A172 (cell line): ENCODE data around the gene FLOT1. TPM values are rescaled to one million over a fixed set of nuclear protein-coding genes. Genes with fewer than 3 reads are reported as not detected.
"Not testable (repeated sequence)": the region's sequence is repeated elsewhere in the genome, so short reads cannot be mapped to it uniquely, and the experiment has no call there.

ENCODE experiments used
- DNase-seq: peaks from one replicate; pipeline ENCODE4 v3.0.0-alpha.2; 2015; ENCODE audit warnings: low spot score
- total RNA-seq: library from RNA; depleted of rRNA; stranded (reverse); fragments of >200 nt; shearing (Covaris generic); gene quantifications from 2 replicates; pipeline ENCODE4 v1.2.3, GENCODE V29; 2014

FLOT1 gene
- total RNA-seq, 1 experiment from 2014 or later, result 165 TPM

DNA sequence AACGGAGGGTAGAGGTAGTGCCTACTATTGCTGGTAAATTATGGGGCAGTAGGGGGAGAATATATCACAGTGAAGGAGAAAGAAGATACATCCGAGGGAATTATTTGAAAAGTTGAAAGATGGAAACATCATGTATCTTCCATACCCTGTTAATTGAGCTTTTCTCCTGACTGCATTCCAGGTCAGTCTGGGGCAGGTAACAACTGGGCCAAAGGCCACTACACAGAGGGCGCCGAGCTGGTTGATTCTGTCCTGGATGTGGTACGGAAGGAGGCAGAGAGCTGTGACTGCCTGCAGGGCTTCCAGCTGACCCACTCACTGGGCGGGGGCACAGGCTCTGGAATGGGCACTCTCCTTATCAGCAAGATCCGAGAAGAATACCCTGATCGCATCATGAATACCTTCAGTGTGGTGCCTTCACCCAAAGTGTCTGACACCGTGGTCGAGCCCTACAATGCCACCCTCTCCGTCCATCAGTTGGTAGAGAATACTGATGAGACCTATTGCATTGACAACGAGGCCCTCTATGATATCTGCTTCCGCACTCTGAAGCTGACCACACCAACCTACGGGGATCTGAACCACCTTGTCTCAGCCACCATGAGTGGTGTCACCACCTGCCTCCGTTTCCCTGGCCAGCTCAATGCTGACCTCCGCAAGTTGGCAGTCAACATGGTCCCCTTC, 19.2 kb downstream of the FLOT1 start:
- not testable (repeated sequence) for DNase-seq

DNA sequence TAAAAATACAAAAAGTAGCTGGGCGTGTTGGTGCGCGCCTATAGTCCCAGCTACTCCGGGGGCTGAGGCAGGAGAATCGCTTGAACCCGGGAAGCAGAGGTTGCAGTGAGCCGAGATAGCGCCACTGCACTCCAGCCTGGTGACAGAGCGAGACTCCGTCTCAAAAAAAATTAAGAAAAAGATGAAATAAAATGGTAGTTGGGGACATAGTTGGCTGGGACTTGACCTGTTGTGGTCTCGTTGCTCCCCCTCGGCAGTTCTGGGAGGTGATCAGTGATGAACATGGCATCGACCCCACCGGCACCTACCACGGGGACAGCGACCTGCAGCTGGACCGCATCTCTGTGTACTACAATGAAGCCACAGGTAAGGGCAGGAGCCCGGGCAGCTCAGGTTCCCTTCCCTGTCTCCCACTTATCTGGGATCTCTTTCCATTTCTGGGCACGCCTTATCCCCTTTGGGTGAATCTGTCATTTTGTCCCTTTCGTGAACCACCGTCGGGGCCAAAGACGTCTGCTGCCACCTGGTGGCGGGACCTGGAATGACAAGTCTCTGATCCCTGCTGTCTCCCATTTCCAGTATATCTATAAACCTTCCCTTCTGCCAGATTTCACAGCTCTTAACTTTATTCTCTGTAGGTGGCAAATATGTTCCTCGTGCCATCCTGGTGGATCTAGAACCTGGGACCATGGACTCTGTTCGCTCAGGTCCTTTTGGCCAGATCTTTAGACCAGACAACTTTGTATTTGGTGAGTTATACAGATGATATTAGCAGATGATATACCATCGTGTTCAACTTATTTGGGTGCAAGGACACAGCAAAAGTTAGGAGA, 20.0 kb downstream of the FLOT1 start:
- DNase-seq, result peak; percentile 71

DNA sequence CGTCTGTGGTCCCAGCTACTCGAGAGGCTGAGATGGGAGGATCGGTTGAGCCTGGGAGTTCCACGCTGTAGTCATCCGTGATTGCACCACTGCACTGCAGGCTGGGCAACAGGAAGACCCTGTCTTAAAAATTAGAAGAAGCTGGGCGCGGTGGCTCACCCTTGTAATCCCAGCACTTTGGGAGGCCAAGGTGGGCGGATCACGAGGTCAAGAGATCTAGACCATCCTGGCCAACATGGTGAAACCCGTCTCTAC, 20.5 kb downstream of the FLOT1 start:
- not testable (repeated sequence) for DNase-seq

GRCh38 chr6:30721198-30722024, 21.1 kb downstream of the FLOT1 start:
- peak; percentile 73 for DNase-seq

DNA sequence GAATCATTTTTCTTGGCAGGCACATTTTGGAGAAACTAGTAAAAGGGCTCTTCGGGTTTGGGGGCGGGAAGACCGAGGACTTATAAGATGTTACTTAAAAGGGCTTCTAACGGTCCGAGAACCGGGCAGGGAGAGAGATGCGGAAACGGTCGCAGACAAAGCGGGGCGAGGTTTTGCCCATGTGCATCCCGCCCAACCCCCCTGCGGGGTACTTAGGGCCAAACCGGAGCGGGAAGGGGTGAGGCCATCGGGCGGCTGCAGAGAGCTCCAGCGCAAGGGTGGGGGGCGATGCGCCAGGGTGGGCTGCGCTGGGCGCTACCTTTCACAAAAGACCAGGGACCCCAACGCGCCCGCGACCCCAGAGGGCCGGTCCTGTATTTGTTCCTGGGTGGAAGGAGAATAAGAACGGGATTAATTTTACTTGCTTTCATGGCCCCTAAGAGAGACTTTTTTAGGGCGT, 21.7 kb downstream of the FLOT1 start:
- DNase-seq, result peak; percentile 33

DNA sequence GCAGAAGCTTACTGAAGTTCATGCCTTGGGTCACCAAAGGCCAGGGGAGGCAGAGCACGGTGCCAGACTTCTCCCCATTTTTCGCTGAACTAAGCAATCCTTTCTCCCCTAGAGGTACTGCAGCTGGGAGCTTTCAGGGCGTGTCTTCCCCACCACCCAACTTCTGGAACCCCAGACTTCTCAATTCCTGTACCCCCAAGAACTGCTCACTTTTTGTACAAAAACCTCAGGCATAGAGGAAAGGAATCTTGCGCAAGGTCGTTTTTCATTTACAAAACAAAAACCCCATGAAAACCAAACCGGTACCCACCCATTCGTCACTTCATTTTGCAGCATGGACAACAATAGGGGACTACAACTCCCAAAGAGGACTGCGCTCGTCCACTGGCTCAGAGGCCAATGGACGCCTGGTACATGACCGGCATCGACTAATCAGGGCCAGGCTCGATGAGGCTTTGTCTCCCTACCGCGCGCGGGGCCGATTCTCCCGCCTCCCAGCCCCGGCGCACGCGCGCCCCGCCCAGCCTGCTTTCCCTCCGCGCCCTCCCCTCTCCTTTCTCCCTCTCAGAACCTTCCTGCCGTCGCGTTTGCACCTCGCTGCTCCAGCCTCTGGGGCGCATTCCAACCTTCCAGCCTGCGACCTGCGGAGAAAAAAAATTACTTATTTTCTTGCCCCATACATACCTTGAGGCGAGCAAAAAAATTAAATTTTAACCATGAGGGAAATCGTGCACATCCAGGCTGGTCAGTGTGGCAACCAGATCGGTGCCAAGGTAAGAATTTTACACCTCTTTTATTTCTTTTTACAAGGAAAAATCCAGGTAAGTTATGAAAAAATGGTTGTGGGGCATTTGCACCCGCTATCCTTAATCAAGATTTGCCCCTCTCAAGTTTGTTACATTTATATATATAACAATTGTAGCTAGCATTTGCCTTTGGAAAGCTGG, 22.4 kb downstream of the FLOT1 start, which contains the start of gene TUBB:
Gene TUBB (plus strand): TSS at position 562 of the 947 bp plus-strand sequence. CDS start 155 bp downstream, at position 717.
- DNase-seq, result peak; percentile 97

DNA sequence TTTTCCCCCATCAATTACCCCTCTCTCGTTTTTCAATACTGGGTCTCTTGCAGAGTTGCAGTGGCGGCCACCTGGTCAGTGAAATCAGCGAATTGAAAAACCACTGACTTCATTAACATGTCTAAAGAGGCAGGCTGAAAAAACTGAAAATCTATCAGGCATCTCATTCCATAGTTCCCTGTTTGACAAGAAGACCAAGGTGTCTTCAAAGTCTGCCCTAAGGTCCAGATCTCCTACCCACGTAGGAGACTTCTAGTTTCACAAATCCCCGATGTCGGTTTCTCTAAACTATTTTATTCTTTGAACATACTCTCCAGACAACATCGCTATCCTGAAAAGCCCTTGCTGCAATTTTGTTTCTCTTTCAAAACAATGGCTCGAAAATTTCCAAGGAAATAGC, 23.1 kb downstream of the FLOT1 start:
- no peak for DNase-seq

GRCh38 chr6:30717845-30718720, 24.4 kb downstream of the FLOT1 start:
- not testable (repeated sequence) for DNase-seq

- peak; percentile 100 for DNase-seq
Measured at GRCh38 chr6:30717129-30717844, 25.2 kb downstream of the FLOT1 start, which contains the start of gene MDC1. Gene MDC1 (minus strand): TSS chr6:30717281. CDS start chr6:30715175, 2,106 bp downstream.

- DNase-seq, result no peak
Measured at GRCh38 chr6:30716879-30717128, 25.7 kb downstream of the FLOT1 start.

DNA sequence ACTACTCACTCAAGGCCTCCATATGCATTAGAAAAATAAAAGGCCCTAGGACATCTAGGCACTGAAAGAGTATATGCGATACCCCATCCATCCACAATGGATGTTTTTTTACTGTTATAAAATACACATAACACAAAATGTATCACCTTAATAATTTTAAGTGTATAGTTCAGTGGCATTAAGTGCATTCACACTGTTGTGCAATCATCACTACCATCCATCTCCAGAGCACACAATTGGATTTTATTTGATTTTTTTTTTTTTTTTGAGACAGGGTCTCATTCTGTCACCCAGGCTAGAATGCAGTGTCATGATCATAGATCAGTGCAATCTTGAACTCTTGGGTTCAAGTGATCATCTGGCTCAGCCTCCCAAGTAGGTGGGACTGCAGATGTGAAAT, 28.2 kb downstream of the FLOT1 start:
- no peak for DNase-seq

GRCh38 chr6:30712441-30712945, 30.0 kb downstream of the FLOT1 start:
- no peak for DNase-seq

- DNase-seq, result no peak
Measured at GRCh38 chr6:30711758-30712380, 30.6 kb downstream of the FLOT1 start.

GRCh38 chr6:30709101-30709868, 33.2 kb downstream of the FLOT1 start:
- no peak for DNase-seq

- no peak for DNase-seq
Measured at GRCh38 chr6:30707281-30707850, 35.1 kb downstream of the FLOT1 start.

GRCh38 chr6:30705620-30706019, 36.9 kb downstream of the FLOT1 start:
- no peak for DNase-seq

DNA sequence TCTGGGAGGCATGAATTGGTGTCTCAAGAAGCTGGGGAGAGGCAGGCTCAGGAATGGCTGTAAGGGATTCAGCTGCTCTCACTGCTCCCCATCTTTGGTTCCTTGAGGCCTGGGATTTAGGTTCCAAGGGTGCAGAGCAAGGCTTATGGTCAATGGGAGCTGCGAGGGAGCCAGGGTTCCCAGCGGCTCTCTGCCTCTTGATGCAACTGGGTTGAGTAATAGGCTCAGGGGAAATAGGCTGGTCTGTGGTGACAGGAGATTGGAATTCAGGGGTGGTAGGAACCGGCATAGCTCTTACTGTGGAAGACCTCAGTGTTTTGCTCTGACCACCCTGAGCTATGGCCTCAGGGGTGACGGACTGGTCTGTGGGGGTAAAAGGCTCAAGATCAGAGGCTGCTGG, 38.7 kb downstream of the FLOT1 start:
- DNase-seq, result no peak

GRCh38 chr6:30703011-30703410, 39.5 kb downstream of the FLOT1 start:
- no peak for DNase-seq
